GM12878 (cell line): ENCODE results near the gene CLPTM1. TPM values are rescaled to one million over a fixed set of nuclear protein-coding genes. Genes with fewer than 3 reads are reported as not detected.
"Not testable (repeated sequence)": the region's sequence is repeated elsewhere in the genome, so short reads cannot be mapped to it uniquely, and the experiment has no call there.

ENCODE experiments used
- ATAC-seq: fragments of 200-7000 bp; cut with Tn5 transposase; 3 replicates; pipeline ENCODE4 v1.9.1; 2020; ENCODE audit warnings: mild to moderate bottlenecking, moderate library complexity
- BruUV-seq: library from RNA; stranded (reverse); fragments of 400-500 nt; replicated peaks from 2 replicates; lab custom pipeline; 2021; lab: Mats Ljungman, UMichigan
- CTCF ChIA-PET: fragments of 300-600 bp; sonication (Branson Sonifier 250); formaldehyde crosslinking; extraction: SDS; loops from one replicate; lab custom pipeline; 2021; ENCODE audit warnings: inconsistent platforms; lab: Yijun Ruan, JAX
- POLR2A ChIA-PET: fragments of 350-600 bp; formaldehyde crosslinking; extraction: SDS; loops from one replicate; lab custom pipeline; 2021; ENCODE audit warnings: inconsistent platforms; lab: Charles Lee
- RAD21 ChIA-PET: fragments of 300-600 bp; sonication (Branson Sonifier 250); formaldehyde crosslinking; loops from one replicate; lab custom pipeline; 2023; ENCODE audit warnings: antibody characterized with exemption; ENCODE audit not compliant: unreplicated experiment; lab: Charles Lee
- SMC1A ChIA-PET: fragments of 300-600 bp; sonication (Branson Sonifier 250); formaldehyde crosslinking; loops from one replicate; lab custom pipeline; 2023; ENCODE audit not compliant: unreplicated experiment, uncharacterized antibody; lab: Charles Lee
- DNase-seq: peaks from one replicate; pipeline ENCODE4 v3.0.0-alpha.2; 2011; ENCODE audit warnings: low read depth, low spot score
- FAIRE-seq: peaks from 3 replicates; lab custom pipeline; 2011; peaks lifted over from hg19 to GRCh38; lab: Jason Lieb, UNC
- H2AFZ ChIP-seq: 2 replicates; pipeline ENCODE4 v1.6.0; 2011; ENCODE audit warnings: low read depth, low read length, control low read depth; ENCODE audit not compliant: control insufficient read depth
- H3K27ac ChIP-seq: 2 replicates; pipeline ENCODE4 v1.5.1; 2011; ENCODE audit warnings: control low read depth; ENCODE audit not compliant: control insufficient read depth, insufficient read depth
- H3K27me3 ChIP-seq, 2 experiments: replicated peaks in 1 of 2; 2 replicates each; pipeline versions ENCODE4 v1.6.0 to v1.6.1; 2011; ENCODE audit warnings: low read length in 1 of 2; ENCODE audit not compliant: control insufficient read depth in 2 of 2, insufficient read depth in 2 of 2
- H3K36me3 ChIP-seq, 2 experiments: 2 replicates each; pipeline ENCODE4 v1.5.1; 2011; ENCODE audit warnings: low read length in 1 of 2; ENCODE audit not compliant: control insufficient read depth in 2 of 2, insufficient read depth in 2 of 2
- H3K4me1 ChIP-seq: 2 replicates; pipeline ENCODE4 v1.6.1; 2011; ENCODE audit warnings: mild to moderate bottlenecking, low read length, moderate library complexity, mixed read lengths; ENCODE audit not compliant: control insufficient read depth, insufficient read depth
- H3K4me2 ChIP-seq: 2 replicates; pipeline ENCODE4 v1.6.0; 2011; ENCODE audit warnings: control low read depth; ENCODE audit not compliant: control insufficient read depth, insufficient read depth
- H3K4me3 ChIP-seq: fragments of 200-600 bp; sonication (generic); 2 replicates; pipeline ENCODE4 v1.5.1; 2016
- H3K79me2 ChIP-seq: 2 replicates; pipeline ENCODE4 v1.6.0; 2011; ENCODE audit warnings: low read length; ENCODE audit not compliant: control insufficient read depth, insufficient read depth
- H3K9ac ChIP-seq: 2 replicates; pipeline ENCODE4 v1.8.0; 2011; ENCODE audit warnings: low read length, control low read depth, mixed read lengths; ENCODE audit not compliant: control insufficient read depth, insufficient read depth
- H3K9me3 ChIP-seq: replicated peaks from 3 replicates; pipeline ENCODE4 v1.5.1; 2011; ENCODE audit warnings: mild to moderate bottlenecking, low read length; ENCODE audit not compliant: control insufficient read depth, insufficient read depth
- H4K20me1 ChIP-seq: 2 replicates; pipeline ENCODE4 v1.6.0; 2011; ENCODE audit not compliant: control insufficient read depth, insufficient read depth
- ESRRA ChIP-seq: IDR thresholded peaks from 2 replicates; pipeline ENCODE4 v1.6.1; 2012; ENCODE audit warnings: mild to moderate bottlenecking, low read length, improper control_type of control experiment
- GATAD2B ChIP-seq: fragments of 450-650 bp; conservative IDR thresholded peaks from 2 replicates; pipeline ENCODE4 v1.6.1; 2017; ENCODE audit warnings: low read depth, mild to moderate bottlenecking, moderate library complexity
- POLR2AphosphoS5 ChIP-seq: IDR thresholded peaks from 2 replicates; pipeline ENCODE4 v1.6.1; 2011; ENCODE audit warnings: mild to moderate bottlenecking, low read length, inconsistent platforms
- SIN3A ChIP-seq: IDR thresholded peaks from 2 replicates; pipeline ENCODE4 v1.6.1; 2012; ENCODE audit warnings: low read depth, low read length, improper control_type of control experiment
- SUZ12 ChIP-seq: fragments of 200-600 bp; sonication (generic); IDR thresholded peaks from one replicate; pipeline ENCODE4 v1.6.1; 2018; ENCODE audit warnings: antibody characterized with exemption, mild to moderate bottlenecking; ENCODE audit not compliant: unreplicated experiment
- ZNF384 ChIP-seq: IDR thresholded peaks from 2 replicates; pipeline ENCODE4 v1.6.1; 2012; ENCODE audit warnings: low read depth, mild to moderate bottlenecking, low read length, improper control_type of control experiment, borderline replicate concordance
- WGBS: methylation state at CpG from one replicate; pipeline ENCODE4 v1.1.6; 2016; ENCODE audit warnings: low lambda C conversion rate; ENCODE audit not compliant: insufficient replicate concordance, insufficient coverage; ENCODE audit errors: missing lambda C conversion rate; 5-methylcytosine and 5-hydroxymethylcytosine counted together
- in situ Hi-C: fragments of 300-500 bp; cut with MboI; formaldehyde crosslinking; loops from 9 replicates; pipeline ENCODE4 v1.14.3; 2018; ENCODE audit warnings: mixed read lengths
- intact Hi-C: fragments of 100-400 bp; cut with micrococcal nuclease; formaldehyde crosslinking; loops from one replicate; pipeline ENCODE4 v1.14.2; 2022; ENCODE audit not compliant: unreplicated experiment
- polyA plus RNA-seq, 11 experiments: library from polyadenylated mRNA; depleted of rRNA in 4 of 11; unstranded in 6 of 11; stranded (reverse) in 5 of 11; fragments of >200 nt; fragmentation: Nextera tagmentation in 4 of 11; fragmentation: Illumina TruSeq in 1 of 11; extraction: Ambion mirVana in 4 of 11; extraction: Trizol in 1 of 11; gene quantifications; 1 replicate in 1 of 11; 2 replicates in 10 of 11; pipeline versions ENCODE4 v1.2.1 to v1.2.3, GENCODE V29; 2011 to 2016; ENCODE audit warnings: inconsistent platforms in 2 of 11, missing spikeins in 2 of 11, low read depth in 1 of 11
- total RNA-seq, 4 experiments: library from RNA; depleted of rRNA in 3 of 4; stranded (reverse); fragments of >200 nt in 3 of 4; fragmentation: Illumina TruSeq in 1 of 4; extraction: Trizol in 1 of 4; gene quantifications; 2 replicates each; pipeline versions ENCODE4 v1.2.1 to v1.2.3, GENCODE V29; 2013 to 2021
- TF ChIP-seq, protein P1 (sequence below): IDR thresholded peaks from 2 replicates; pipeline ENCODE4 v1.6.1; 2011; ENCODE audit warnings: borderline replicate concordance, low read depth, mild to moderate bottlenecking, moderate library complexity, low read length; ENCODE audit not compliant: insufficient read depth, poor library complexity, severe bottlenecking
- TF ChIP-seq, protein P2 (sequence below): IDR thresholded peaks from 2 replicates; pipeline ENCODE4 v1.6.1; 2011; ENCODE audit warnings: low read depth, low read length, improper control_type of control experiment, borderline replicate concordance

The CLPTM1 gene
- total and polyA plus RNA-seq, 10 of the 15 experiments (the other 5 are each of a cell fraction or from before 2014, with no cell fraction given) = 0.42 to 72.6 (median 35.2) TPM

DNA sequence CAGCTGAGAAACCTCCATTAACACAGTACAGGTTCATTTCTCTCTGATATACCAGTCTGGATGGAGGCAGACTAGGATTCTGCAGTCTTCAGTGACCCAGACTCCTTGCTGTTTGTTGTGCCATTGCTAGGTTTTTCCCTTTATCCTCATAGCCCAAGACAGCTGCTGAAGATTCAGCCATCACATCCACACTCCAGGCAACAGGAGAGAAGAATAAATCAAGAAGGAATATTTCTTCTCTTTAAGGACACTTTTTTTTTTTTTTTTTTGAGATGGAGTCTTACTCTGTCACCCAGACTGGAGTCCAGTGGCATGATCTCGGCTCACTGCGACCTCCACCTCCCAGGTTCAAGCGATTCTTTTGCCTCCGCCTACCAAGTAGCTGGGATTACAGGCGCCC is 14.3 kb downstream of the CLPTM1 start:
- ATAC-seq = no peak
- no peaks in the 10 kb centered on the region for H4K20me1 ChIP-seq
- no peak for TF ChIP-seq POLR2AphosphoS5
- TF ChIP-seq, protein P1, sequence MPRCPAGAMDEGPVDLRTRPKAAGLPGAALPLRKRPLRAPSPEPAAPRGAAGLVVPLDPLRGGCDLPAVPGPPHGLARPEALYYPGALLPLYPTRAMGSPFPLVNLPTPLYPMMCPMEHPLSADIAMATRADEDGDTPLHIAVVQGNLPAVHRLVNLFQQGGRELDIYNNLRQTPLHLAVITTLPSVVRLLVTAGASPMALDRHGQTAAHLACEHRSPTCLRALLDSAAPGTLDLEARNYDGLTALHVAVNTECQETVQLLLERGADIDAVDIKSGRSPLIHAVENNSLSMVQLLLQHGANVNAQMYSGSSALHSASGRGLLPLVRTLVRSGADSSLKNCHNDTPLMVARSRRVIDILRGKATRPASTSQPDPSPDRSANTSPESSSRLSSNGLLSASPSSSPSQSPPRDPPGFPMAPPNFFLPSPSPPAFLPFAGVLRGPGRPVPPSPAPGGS = no peak
- TF ChIP-seq ESRRA = no peak
- TF ChIP-seq ZNF384 = no peak
- no peak for TF ChIP-seq GATAD2B
- TF ChIP-seq, protein P2, sequence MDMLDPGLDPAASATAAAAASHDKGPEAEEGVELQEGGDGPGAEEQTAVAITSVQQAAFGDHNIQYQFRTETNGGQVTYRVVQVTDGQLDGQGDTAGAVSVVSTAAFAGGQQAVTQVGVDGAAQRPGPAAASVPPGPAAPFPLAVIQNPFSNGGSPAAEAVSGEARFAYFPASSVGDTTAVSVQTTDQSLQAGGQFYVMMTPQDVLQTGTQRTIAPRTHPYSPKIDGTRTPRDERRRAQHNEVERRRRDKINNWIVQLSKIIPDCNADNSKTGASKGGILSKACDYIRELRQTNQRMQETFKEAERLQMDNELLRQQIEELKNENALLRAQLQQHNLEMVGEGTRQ = no peak
- no peak for TF ChIP-seq SUZ12
- no peak for TF ChIP-seq SIN3A
- RAD21 ChIA-PET = no interaction called here
- intact Hi-C loops (no loop called here), in situ Hi-C loops (no loop called here)
- no peak overlapping the region for H3K4me2 ChIP-seq
- POLR2A ChIA-PET = no interaction called here
- no peak overlapping the region for H3K27ac ChIP-seq
- peaks cover 12 to 20% of the 10 kb centered on the region in 2 experiments for H3K36me3 ChIP-seq
- CTCF ChIA-PET = interaction anchor here (0.6 kb wide), 1 partner anchor 159 kb away, joined by 3 read pairs; no protein-coding TSS in a partner anchor
- no peaks in the 10 kb centered on the region for H3K9me3 ChIP-seq
- SMC1A ChIA-PET = no interaction called here
- DNase-seq = no peak
- H3K9ac ChIP-seq = no peak overlapping the region
- FAIRE-seq = no peak
- H3K4me1 ChIP-seq = no peaks in the 10 kb centered on the region
- no peak overlapping the region for H3K4me3 ChIP-seq
- no TSS peak for BruUV-seq
- H3K79me2 ChIP-seq = no peaks in the 10 kb centered on the region; the same call in none of the 2 replicates
- H3K27me3 ChIP-seq = no peaks in the 10 kb centered on the region
- WGBS = 100% methylated on average over 5 of the region's 5 CpGs
- H2AFZ ChIP-seq = no peak overlapping the region

DNA sequence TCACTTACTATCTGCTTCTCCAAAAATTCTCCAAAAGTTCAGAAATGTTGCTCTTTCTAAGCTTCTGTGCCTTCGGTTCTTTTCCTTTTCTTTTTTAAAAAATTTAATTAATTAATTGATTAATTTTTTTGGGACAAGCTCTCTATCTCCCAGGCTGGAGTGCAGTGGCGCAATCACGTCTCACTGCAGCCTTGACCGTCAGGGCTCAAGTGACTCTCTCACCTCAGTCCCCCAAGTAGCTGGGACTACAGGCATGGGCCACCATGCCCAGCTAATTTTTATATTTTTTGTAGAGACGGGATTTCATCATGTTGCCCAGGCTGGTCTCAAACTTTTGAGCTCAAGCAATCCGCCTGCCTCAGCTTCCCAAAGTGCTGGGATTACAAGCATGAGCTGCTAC is 16.3 kb downstream of the CLPTM1 start:
- CTCF ChIA-PET = interaction anchor here (1.2 to 1.7 kb wide), 3 partner anchors 10 to 12 kb away, joined by 3 to 6 read pairs (median 5); no protein-coding TSS in a partner anchor
- RAD21 ChIA-PET = not testable (repeated sequence)
- 95% methylated on average over 6 of the region's 6 CpGs for WGBS

More for the DNA sequence above, 16.3 kb downstream of the CLPTM1 start:
- H3K27ac ChIP-seq, H3K27me3 ChIP-seq, intact Hi-C loops, FAIRE-seq, H3K4me3 ChIP-seq, BruUV-seq, in situ Hi-C loops, H3K4me1 ChIP-seq, H4K20me1 ChIP-seq, DNase-seq, H3K79me2 ChIP-seq, H3K4me2 ChIP-seq, H2AFZ ChIP-seq, H3K9ac ChIP-seq, ATAC-seq, SMC1A ChIA-PET, H3K9me3 ChIP-seq: not testable (repeated sequence)
- POLR2A ChIA-PET = interaction anchor here (0.6 kb wide), 1 partner anchor 260 kb away, joined by 4 read pairs; no protein-coding TSS in a partner anchor
- peaks cover 19 to 23% of the 10 kb centered on the region in 2 experiments for H3K36me3 ChIP-seq
